ENCODE data around the gene MAP2K3. TPM values are rescaled to one million over a fixed set of nuclear protein-coding genes. Genes with fewer than 3 reads are reported as not detected.

MAP2K3 gene
- total and polyA plus RNA-seq, 9 donors, result 9.1 to 45.5 (median 17.6) TPM

DNA sequence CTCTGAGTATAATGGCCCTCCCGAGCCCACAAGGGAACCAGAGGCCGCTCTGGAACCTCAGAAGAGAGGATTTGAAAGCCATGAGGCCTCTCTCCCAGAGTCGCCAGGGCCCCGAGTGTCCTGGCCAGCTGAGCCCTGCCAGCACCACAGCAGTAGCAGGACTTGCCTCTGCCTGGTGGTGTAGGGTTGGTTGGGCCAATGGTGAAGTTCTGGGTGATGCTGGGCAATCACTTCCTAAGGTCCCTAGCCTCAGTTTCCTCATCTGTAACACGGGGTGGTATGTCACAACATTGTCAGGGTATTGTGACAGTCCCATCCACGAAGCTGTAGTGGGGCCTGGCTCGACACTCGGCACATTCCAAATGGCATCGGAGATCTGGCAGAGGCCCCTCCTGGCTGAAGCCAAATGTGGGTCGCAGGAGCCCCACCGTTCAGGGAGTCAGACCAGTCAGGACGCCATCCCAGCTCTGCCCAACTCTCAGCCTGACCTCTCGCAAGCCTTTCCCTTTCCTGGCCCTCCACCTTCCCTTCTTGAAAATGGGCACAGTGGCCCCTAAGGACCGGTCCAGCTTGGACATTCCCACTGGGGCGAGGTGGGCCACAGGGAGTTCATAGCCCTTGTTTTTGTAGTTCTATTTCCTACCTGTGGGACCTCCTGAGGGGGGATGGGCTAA is 33.0 kb upstream of the MAP2K3 start:
- H3K9me3 ChIP-seq, result no peaks in the 10 kb centered on the region
- no peaks in the 10 kb centered on the region for H3K27me3 ChIP-seq
- H3K27ac ChIP-seq, result peak overlapping the region in 1 of 2 donors; percentile 27
- H3K4me3 ChIP-seq, result no peak overlapping the region
- no peak for DNase-seq
- WGBS, 3 donors, result 77 to 83% (median 78%) methylated on average over 15 of the region's 15 CpGs
- intact Hi-C loops (cut with DNase I), result loop anchor here in 3 of 4 donors (2.0 to 10.0 kb wide), 3 partner anchors 37 to 207 kb away; partner anchors contain the start of genes DHRS7B (in 2 of the 3), TMEM11 (in 1 of the 3) and USP22 (in 1 of the 3)
- H3K36me3 ChIP-seq, result no peaks in the 10 kb centered on the region
- TF ChIP-seq POLR2A (IDR thresholded peaks at IDR 0.05) (no peak), EP300 (IDR thresholded peaks at IDR 0.05) (no peak)
- TF ChIP-seq, protein P1, sequence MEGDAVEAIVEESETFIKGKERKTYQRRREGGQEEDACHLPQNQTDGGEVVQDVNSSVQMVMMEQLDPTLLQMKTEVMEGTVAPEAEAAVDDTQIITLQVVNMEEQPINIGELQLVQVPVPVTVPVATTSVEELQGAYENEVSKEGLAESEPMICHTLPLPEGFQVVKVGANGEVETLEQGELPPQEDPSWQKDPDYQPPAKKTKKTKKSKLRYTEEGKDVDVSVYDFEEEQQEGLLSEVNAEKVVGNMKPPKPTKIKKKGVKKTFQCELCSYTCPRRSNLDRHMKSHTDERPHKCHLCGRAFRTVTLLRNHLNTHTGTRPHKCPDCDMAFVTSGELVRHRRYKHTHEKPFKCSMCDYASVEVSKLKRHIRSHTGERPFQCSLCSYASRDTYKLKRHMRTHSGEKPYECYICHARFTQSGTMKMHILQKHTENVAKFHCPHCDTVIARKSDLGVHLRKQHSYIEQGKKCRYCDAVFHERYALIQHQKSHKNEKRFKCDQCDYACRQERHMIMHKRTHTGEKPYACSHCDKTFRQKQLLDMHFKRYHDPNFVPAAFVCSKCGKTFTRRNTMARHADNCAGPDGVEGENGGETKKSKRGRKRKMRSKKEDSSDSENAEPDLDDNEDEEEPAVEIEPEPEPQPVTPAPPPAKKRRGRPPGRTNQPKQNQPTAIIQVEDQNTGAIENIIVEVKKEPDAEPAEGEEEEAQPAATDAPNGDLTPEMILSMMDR (IDR thresholded peaks at IDR 0.05), result no peak
- H3K4me1 ChIP-seq (ENCODE audit: insufficient read depth), result peaks cover 6% of the 10 kb centered on the region

DNA sequence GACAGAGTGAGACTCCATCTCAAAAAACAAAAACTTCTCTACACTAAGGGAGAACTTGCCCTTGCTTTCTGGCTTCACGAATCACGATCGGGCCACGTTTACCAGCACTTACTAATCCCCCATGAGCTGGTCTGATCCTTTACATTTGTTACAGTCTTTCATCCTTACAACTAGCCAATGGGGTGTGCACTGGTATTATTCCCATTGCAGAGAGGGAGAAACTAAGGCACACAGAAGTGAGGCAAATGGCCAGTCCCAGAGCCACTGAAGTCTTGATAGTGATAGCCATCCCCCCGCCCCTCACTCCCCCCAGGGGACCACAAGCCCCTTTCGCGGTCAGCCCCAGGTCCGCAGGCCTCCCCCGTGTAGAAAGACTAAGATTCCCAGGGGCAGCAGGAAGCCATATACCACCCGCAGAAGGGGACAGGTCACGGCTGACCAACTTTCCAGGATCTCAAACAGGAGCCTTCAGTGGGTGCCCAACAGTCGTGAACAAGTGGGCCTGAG is 32.2 kb upstream of the MAP2K3 start:
- Histone ChIP-seq H3K4me3 (peak overlapping the region; percentile 56), H3K36me3 (no peaks in the 10 kb centered on the region), H3K9me3 (no peaks in the 10 kb centered on the region), H3K4me1 (ENCODE audit: insufficient read depth) (peaks cover 6% of the 10 kb centered on the region), H3K27ac (peak overlapping the region in 1 of 2 donors; percentile 42), H3K27me3 (no peaks in the 10 kb centered on the region)
- no peak for DNase-seq
- TF ChIP-seq, protein P1 (IDR thresholded peaks at IDR 0.05), result no peak
- TF ChIP-seq POLR2A (IDR thresholded peaks at IDR 0.05), result no peak
- TF ChIP-seq EP300 (IDR thresholded peaks at IDR 0.05), result no peak
- WGBS, 3 donors, result 7 to 11% (median 7%) methylated on average over 12 of the region's 12 CpGs
- intact Hi-C loops (cut with DNase I), result loop anchor here in 3 of 4 donors (2.0 to 10.0 kb wide), 3 partner anchors 38 to 208 kb away; partner anchors contain the start of genes DHRS7B (in 2 of the 3), TMEM11 (in 1 of the 3) and USP22 (in 1 of the 3)

DNA sequence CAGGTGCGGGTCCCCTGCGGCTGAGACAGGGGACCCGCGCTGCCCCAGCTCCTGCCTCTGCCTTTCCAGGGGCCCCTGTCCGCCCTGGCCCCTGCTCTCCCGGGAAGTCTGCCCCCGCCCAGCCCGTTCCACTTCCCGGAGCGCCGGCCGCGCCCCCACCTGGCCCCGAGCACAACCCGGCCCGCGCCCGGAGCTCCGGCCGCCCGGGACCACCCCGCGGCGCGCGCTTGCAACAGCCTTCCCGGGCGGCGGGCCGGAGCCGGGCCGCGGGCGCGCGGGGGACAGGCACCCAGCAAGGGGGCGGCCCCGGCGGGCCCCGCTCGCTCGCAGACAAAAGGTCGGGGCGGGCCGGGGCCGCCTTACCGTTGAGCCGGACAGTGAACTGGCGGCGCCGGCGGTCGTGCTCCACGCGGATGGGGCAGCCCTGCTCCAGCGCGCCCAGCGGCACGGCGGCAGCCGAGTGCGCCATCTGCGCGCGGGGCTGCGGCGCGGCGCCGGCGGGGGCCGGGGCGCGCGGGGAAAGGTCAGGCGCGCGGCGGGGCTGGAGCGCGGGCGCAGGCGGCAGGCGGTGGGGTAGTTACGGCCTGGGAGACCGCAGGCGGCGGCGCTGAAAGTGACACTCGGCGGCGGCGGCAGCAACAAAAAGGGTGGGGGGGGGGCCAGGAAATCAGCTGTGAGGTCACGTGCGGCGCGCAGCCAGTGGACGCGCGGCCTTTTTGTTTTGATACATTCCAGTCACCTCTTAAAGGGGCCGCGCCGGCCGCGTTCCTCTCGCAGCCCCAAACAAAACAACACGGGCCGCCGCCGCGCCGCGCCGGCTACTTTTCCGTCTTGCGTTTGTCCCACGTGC is 31.5 kb upstream of the MAP2K3 start, which contains the start of gene NATD1:
Gene NATD1, minus strand, starts transcription at position 615 of the 850 bp plus-strand sequence. Its CDS starts 146 bp downstream, at position 469.
- H3K4me3 ChIP-seq, result peak within 1 kb of the TSS; percentile 56
- no peaks in the 10 kb centered on the region for H3K9me3 ChIP-seq
- no peaks in the 10 kb centered on the region for H3K36me3 ChIP-seq
- intact Hi-C loops (cut with DNase I), result loop anchor here in 3 of 4 donors (2.0 to 10.0 kb wide), 3 partner anchors 38 to 208 kb away; partner anchors contain the start of genes DHRS7B (in 2 of the 3), TMEM11 (in 1 of the 3) and USP22 (in 1 of the 3)
- no peaks in the 10 kb centered on the region for H3K27me3 ChIP-seq
- WGBS, 3 donors, result 0 to 1% (median 1%) methylated on average over 81 to 117 of the region's 117 CpGs
- peaks cover 6% of the 10 kb centered on the region for H3K4me1 ChIP-seq (ENCODE audit: insufficient read depth)
- H3K27ac ChIP-seq, result peak within 1 kb of the TSS in 1 of 2 donors; percentile 42
- DNase-seq, result peak; percentile 78 to 89 (median 85)
- no peak for TF ChIP-seq POLR2A (IDR thresholded peaks at IDR 0.05)
- TF ChIP-seq, protein P1 (IDR thresholded peaks at IDR 0.05), result no peak
- TF ChIP-seq EP300 (IDR thresholded peaks at IDR 0.05), result no peak

All from ovary (tissue), 9 donors.